Measurements from ENCODE around the gene RAB24. TPM values are rescaled to one million over a fixed set of nuclear protein-coding genes. Genes with fewer than 3 reads are reported as not detected.

RAB24 gene
- total and polyA plus RNA-seq, 2 donors (not counting 1 experiment from before 2014, with no cell fraction given), result 25.9 to 34.2 TPM

- no peak overlapping the region for H2AFZ ChIP-seq (ENCODE audit: low read length)
- peaks cover 16% of the 10 kb centered on the region for H3K36me3 ChIP-seq (ENCODE audit: control insufficient read depth, insufficient read depth, low read length)
- no peak overlapping the region for H3K4me2 ChIP-seq (ENCODE audit: extremely low read depth, insufficient read depth, low read length)
- no peaks in the 10 kb centered on the region for H3K4me1 ChIP-seq (ENCODE audit: control insufficient read depth, extremely low read depth, insufficient read depth, low read length)
- H3K27me3 ChIP-seq (ENCODE audit: control insufficient read depth, insufficient read depth, low read length), result no peaks in the 10 kb centered on the region
- no peaks in the 10 kb centered on the region for H4K20me1 ChIP-seq (ENCODE audit: control insufficient read depth, extremely low read depth, insufficient read depth, low read length)
- DNase-seq (ENCODE audit: low read depth in 2 of 2), result no peak
- TF ChIP-seq EZH2 (IDR thresholded peaks at IDR 0.05; ENCODE audit: low read length, missing control alignments), result no peak
- TF ChIP-seq CTCF (conservative IDR thresholded peaks at IDR 0.05 in 1 of 2, IDR thresholded peaks at IDR 0.05 in 1 of 2; ENCODE audit: low read depth in 1 of 2, low read length in 2 of 2), result no peak
- no peak overlapping the region for H3K4me3 ChIP-seq (replicated peaks in 1 of 4; ENCODE audit: control extremely low read depth in 1 of 4, insufficient read depth in 1 of 4, low read depth in 3 of 4, low read length in 4 of 4)
- H3K79me2 ChIP-seq (ENCODE audit: control insufficient read depth, insufficient read depth, low read length), result no peaks in the 10 kb centered on the region
- no peak overlapping the region for H3K27ac ChIP-seq (ENCODE audit: insufficient read depth, low read length)
- H3K9ac ChIP-seq (ENCODE audit: insufficient read depth, low read length), result no peak overlapping the region
- no peaks in the 10 kb centered on the region for H3K9me3 ChIP-seq (ENCODE audit: control insufficient read depth, insufficient read depth, low read depth, low read length)
Measured at GRCh38 chr5:177265395-177265794, 38.1 kb downstream of the RAB24 start.

GRCh38 chr5:177264178-177264577 is 39.3 kb downstream of the RAB24 start:
- no peak for TF ChIP-seq EZH2 (IDR thresholded peaks at IDR 0.05; ENCODE audit: low read length, missing control alignments)
- no peak for TF ChIP-seq CTCF (conservative IDR thresholded peaks at IDR 0.05 in 1 of 2, IDR thresholded peaks at IDR 0.05 in 1 of 2; ENCODE audit: low read depth in 1 of 2, low read length in 2 of 2)
- Histone ChIP-seq H3K4me1 (ENCODE audit: control insufficient read depth, extremely low read depth, insufficient read depth, low read length) (no peaks in the 10 kb centered on the region), H4K20me1 (ENCODE audit: control insufficient read depth, extremely low read depth, insufficient read depth, low read length) (no peaks in the 10 kb centered on the region), H3K27me3 (ENCODE audit: control insufficient read depth, insufficient read depth, low read length) (no peaks in the 10 kb centered on the region), H3K79me2 (ENCODE audit: control insufficient read depth, insufficient read depth, low read length) (no peaks in the 10 kb centered on the region), H3K4me2 (ENCODE audit: extremely low read depth, insufficient read depth, low read length) (no peak overlapping the region), H2AFZ (ENCODE audit: low read length) (no peak overlapping the region), H3K27ac (ENCODE audit: insufficient read depth, low read length) (no peak overlapping the region), H3K4me3 (replicated peaks in 1 of 4; ENCODE audit: control extremely low read depth in 1 of 4, insufficient read depth in 1 of 4, low read depth in 3 of 4, low read length in 4 of 4) (no peak overlapping the region), H3K36me3 (ENCODE audit: control insufficient read depth, insufficient read depth, low read length) (peaks cover 16% of the 10 kb centered on the region), H3K9ac (ENCODE audit: insufficient read depth, low read length) (no peak overlapping the region), H3K9me3 (ENCODE audit: control insufficient read depth, insufficient read depth, low read depth, low read length) (no peaks in the 10 kb centered on the region)
- DNase-seq (ENCODE audit: low read depth in 2 of 2), result no peak

- Histone ChIP-seq H3K4me1 (ENCODE audit: control insufficient read depth, extremely low read depth, insufficient read depth, low read length) (no peaks in the 10 kb centered on the region), H3K9me3 (ENCODE audit: control insufficient read depth, insufficient read depth, low read depth, low read length) (no peaks in the 10 kb centered on the region), H3K9ac (ENCODE audit: insufficient read depth, low read length) (no peak overlapping the region), H3K4me3 (replicated peaks in 1 of 4; ENCODE audit: control extremely low read depth in 1 of 4, insufficient read depth in 1 of 4, low read depth in 3 of 4, low read length in 4 of 4) (no peak overlapping the region), H3K27me3 (ENCODE audit: control insufficient read depth, insufficient read depth, low read length) (no peaks in the 10 kb centered on the region), H3K79me2 (ENCODE audit: control insufficient read depth, insufficient read depth, low read length) (no peaks in the 10 kb centered on the region), H3K36me3 (ENCODE audit: control insufficient read depth, insufficient read depth, low read length) (peaks cover 14% of the 10 kb centered on the region), H3K4me2 (ENCODE audit: extremely low read depth, insufficient read depth, low read length) (no peak overlapping the region), H4K20me1 (ENCODE audit: control insufficient read depth, extremely low read depth, insufficient read depth, low read length) (no peaks in the 10 kb centered on the region), H2AFZ (ENCODE audit: low read length) (no peak overlapping the region), H3K27ac (ENCODE audit: insufficient read depth, low read length) (no peak overlapping the region)
- no peak for DNase-seq (ENCODE audit: low read depth in 2 of 2)
- TF ChIP-seq CTCF (conservative IDR thresholded peaks at IDR 0.05 in 1 of 2, IDR thresholded peaks at IDR 0.05 in 1 of 2; ENCODE audit: low read depth in 1 of 2, low read length in 2 of 2) (no peak), EZH2 (IDR thresholded peaks at IDR 0.05; ENCODE audit: low read length, missing control alignments) (no peak)
Measured at GRCh38 chr5:177261510-177261909, 42.0 kb downstream of the RAB24 start.
